Breast epithelium (tissue), 3 donors: ENCODE results near the gene ADAM23.

Experiments
- CTCF ChIP-seq, 3 donors: fragments of 450-650 bp; IDR thresholded peaks; one replicate each; pipeline ENCODE4 v1.5.1; 2016 to 2017; ENCODE audit warnings: antibody characterized with exemption in 3 of 3, mild to moderate bottlenecking in 3 of 3, moderate library complexity in 3 of 3
- POLR2A ChIP-seq: fragments of 450-650 bp; IDR thresholded peaks from one replicate; pipeline ENCODE4 v1.6.1; 2016; ENCODE audit warnings: antibody characterized with exemption, mild to moderate bottlenecking, moderate library complexity

DNA sequence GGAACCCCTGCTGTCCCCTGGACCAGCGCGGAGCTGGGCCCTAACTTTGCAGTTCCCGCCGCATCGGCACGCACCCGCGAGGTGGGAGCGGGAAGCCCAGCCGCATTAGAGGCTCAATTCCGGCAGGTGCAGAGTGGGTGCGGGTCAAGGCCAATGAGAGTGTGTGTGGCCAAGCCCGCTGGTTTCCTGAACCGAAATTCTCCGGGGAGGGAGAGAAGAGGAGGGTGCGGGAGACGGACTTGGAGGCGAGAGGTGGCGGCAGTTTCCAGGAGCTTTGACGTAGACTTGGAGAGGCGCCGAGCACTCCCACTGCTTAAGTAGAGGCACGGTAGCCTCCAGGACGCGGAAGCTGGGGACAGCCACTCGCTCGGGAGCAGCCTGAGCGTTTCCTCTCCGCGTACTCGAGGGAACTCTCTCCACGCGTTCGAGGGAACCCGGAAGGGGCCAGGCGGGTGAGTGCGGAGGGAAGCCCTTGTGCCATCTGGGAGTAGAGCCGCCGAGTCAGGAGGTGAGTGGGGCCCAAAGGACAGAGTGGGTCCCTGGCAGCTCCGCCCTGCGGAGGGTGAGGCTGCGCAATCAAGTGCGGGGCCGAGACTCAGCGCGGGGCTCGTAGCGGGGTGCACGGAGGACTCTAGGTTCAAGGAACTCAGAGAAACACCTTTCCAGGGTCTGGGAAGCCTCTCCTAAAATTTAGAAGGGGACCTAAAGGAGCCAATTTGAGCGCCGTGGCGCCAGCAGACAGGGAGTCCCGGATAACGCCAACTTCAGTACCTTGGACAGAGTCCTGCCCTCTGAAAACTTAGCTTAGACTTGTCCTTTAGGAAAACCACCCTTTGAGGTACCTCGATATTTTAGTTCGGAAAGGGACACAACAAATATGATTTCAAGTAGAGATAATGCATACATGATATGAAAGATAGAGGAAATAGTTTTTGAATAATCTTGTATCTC, 199.0 kb downstream of the ADAM23 start, which contains the start of gene FAM237A:
- TF ChIP-seq CTCF (IDR thresholded peaks at IDR 0.05) (no peak), POLR2A (no peak)
